HepG2 (cell line): ENCODE data around the gene SNU13. TPM values are rescaled to one million over a fixed set of nuclear protein-coding genes. Genes with fewer than 3 reads are reported as not detected.

ENCODE experiments used
- ISL2 ChIP-seq: sonication (generic); formaldehyde crosslinking; IDR thresholded peaks from 2 replicates; pipeline ENCODE4 v1.5.0; 2020; ENCODE audit warnings: missing genetic modification reagents
- MLX ChIP-seq: IDR thresholded peaks from 2 replicates; pipeline ENCODE4 v1.6.1; 2016
- MNT ChIP-seq: fragments of 450-650 bp; IDR thresholded peaks from 2 replicates; pipeline ENCODE4 v1.6.1; 2016
- MTA3 ChIP-seq: sonication (generic); formaldehyde crosslinking; IDR thresholded peaks from 2 replicates; pipeline ENCODE4 v1.4.0; 2020; ENCODE audit warnings: missing genetic modification reagents
- POGZ ChIP-seq: sonication (generic); formaldehyde crosslinking; IDR thresholded peaks from 2 replicates; pipeline ENCODE4 v1.4.0; 2020; ENCODE audit warnings: mild to moderate bottlenecking, missing genetic modification reagents
- TERF1 ChIP-seq: sonication (generic); formaldehyde crosslinking; IDR thresholded peaks from 2 replicates; pipeline ENCODE4 v1.8.0; 2022; ENCODE audit warnings: mild to moderate bottlenecking, missing genetic modification reagents, moderate library complexity
- THAP8 ChIP-seq: sonication (generic); formaldehyde crosslinking; IDR thresholded peaks from 2 replicates; pipeline ENCODE4 v1.5.1; 2020; ENCODE audit warnings: missing genetic modification reagents, mild to moderate bottlenecking, borderline replicate concordance
- ZBTB7A ChIP-seq: sonication (generic); formaldehyde crosslinking; IDR thresholded peaks from 2 replicates; pipeline ENCODE4 v1.8.0; 2022; ENCODE audit warnings: mild to moderate bottlenecking, missing genetic modification reagents
- ZNF20 ChIP-seq: sonication (generic); formaldehyde crosslinking; IDR thresholded peaks from 2 replicates; pipeline ENCODE4 v1.4.0; 2020; ENCODE audit warnings: mild to moderate bottlenecking, moderate library complexity, missing genetic modification reagents
- ZNF24 ChIP-seq: fragments of 450-650 bp; IDR thresholded peaks from 2 replicates; pipeline ENCODE4 v1.6.1; 2017; ENCODE audit warnings: antibody characterized with exemption, mild to moderate bottlenecking
- ZNF318 ChIP-seq: sonication (generic); formaldehyde crosslinking; IDR thresholded peaks from 2 replicates; pipeline ENCODE4 v1.4.0; 2020; ENCODE audit warnings: mild to moderate bottlenecking, missing genetic modification reagents
- ZNF597 ChIP-seq: sonication (generic); formaldehyde crosslinking; IDR thresholded peaks from 2 replicates; pipeline ENCODE4 v1.5.0; 2020; ENCODE audit warnings: missing genetic modification reagents
- ZNF724P ChIP-seq: sonication (generic); formaldehyde crosslinking; IDR thresholded peaks from 2 replicates; pipeline ENCODE4 v1.8.0; 2022; ENCODE audit warnings: missing genetic modification reagents, borderline replicate concordance
- ZSCAN25 ChIP-seq: sonication (generic); formaldehyde crosslinking; IDR thresholded peaks from 2 replicates; pipeline ENCODE4 v1.8.0; 2022; ENCODE audit warnings: mild to moderate bottlenecking, missing genetic modification reagents
- polyA plus RNA-seq, 8 experiments: library from polyadenylated mRNA; depleted of rRNA in 3 of 8; stranded (reverse) in 7 of 8; unstranded in 1 of 8; fragments of >200 nt; fragmentation: Illumina TruSeq in 4 of 8; extraction: Trizol in 4 of 8; gene quantifications; 2 replicates each; pipeline versions ENCODE4 v1.2.1 to v1.2.3, GENCODE V29; 2011 to 2016; ENCODE audit warnings: low read depth in 4 of 8, missing spikeins in 1 of 8, mixed read lengths in 1 of 8; ENCODE audit not compliant: insufficient read depth in 1 of 8
- total RNA-seq, 5 experiments: library from RNA; depleted of rRNA; stranded (reverse); fragments of >200 nt; fragmentation: Illumina TruSeq; extraction: Trizol; gene quantifications; 2 replicates each; pipeline ENCODE4 v1.2.3, GENCODE V29; 2016; ENCODE audit warnings: low read depth in 1 of 5

SNU13 gene
- total and polyA plus RNA-seq, 2 of the 13 experiments (the other 11 are each of a cell fraction or from before 2014, with no cell fraction given) = 203 to 287 TPM

GRCh38 chr22:41697126-41697775, 8.6 kb upstream of the SNU13 start (continued):
- TF ChIP-seq ZNF318 (CRISPR knock-in tag) (no peak), MNT (no peak), TERF1 (CRISPR knock-in tag) (no peak), POGZ (CRISPR knock-in tag) (no peak), MTA3 (no peak), ZSCAN25 (CRISPR knock-in tag) (peak; percentile 4; the same call in 1 of the 2 replicates), ISL2 (CRISPR knock-in tag) (peak; percentile 39; the same call in 1 of the 2 replicates), ZNF24 (no peak), ZNF597 (CRISPR knock-in tag) (no peak), ZNF20 (CRISPR knock-in tag) (no peak), THAP8 (CRISPR knock-in tag) (no peak), ZBTB7A (CRISPR knock-in tag) (no peak), ZNF724P (CRISPR knock-in tag) (no peak), MLX (CRISPR knock-in tag) (no peak)
